SKM-1 treated with dmso at 0.1 percent for 144 hours (cell line): ENCODE data around the gene ATG12.
"Not testable (repeated sequence)": the region's sequence is repeated elsewhere in the genome, so short reads cannot be mapped to it uniquely, and the experiment has no call there.

ENCODE experiments used
- DNase-seq: peaks from one replicate; lab custom pipeline; 2025; ENCODE audit not compliant: unreplicated experiment; lab: John Stamatoyannopoulos, UW

ATG12 gene

DNA sequence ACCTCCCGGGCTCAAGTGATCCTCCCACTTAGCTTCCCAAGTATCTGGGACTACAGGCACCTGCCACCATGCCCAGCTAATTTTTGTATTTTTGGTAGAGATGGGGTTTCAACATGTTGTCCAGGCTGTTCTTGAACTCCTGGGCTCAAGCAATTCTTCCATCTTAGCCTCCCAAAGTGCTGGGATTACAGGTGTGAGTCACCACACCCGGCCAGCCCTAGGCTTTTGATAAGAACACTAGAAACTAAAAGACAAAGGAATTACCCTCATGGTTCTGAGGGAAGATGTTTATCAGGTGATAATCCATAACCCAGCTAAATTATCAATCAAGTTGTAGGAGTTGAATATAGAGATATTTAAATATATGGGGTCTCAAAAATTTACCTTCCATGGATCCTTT lies 33.3 kb downstream of the ATG12 start:
- DNase-seq, result not testable (repeated sequence)

DNA sequence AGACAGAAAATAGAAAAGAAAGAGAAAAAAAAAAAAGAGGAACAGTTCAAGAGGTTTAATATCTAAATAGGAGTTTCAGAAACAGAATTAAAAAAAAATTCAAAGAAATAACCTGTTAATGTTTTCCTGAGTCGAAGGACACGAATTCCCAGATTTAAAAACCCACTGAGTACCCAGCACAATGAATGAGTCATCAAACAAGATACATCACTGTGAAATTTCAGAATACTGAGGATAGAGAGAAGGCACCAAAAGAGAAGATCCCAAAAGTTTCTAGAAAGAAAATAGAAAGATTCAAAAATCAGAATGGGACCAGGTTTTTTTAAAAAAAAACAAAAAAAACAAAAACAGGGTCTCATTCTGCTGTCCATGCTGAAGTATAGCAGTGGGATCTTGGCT lies 33.7 kb downstream of the ATG12 start:
- no peak for DNase-seq

DNA sequence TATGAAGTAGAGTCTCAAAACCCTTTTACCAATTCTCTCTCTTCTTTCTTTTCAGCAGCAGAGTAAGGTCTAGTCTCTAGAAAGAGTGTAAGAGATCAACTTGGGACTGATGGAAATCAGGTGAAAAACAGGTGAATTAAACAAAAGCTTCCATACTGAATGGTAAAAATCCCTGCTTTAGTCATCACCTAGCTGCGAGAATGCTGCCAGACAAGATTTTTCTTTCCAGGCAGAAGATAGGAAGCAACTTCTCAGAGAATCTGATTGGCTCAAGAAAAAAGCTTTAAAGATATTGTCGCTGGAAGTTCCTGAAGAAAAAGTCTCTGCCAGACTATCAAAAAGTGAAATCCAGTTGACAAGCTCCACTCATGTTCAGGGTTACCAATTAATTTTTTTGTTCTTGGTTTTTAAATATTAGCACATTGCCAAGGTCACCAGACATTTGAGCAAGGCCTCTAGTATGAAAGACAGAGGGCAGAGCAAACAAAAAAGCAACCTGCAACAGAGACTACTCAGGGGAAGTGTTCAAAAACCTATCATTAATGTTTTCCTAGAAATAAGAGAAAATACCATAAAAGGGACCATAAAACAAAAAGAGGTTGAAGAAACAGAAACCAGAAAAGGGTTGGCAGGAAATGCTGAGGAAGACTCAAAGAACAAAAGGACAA lies 34.2 kb downstream of the ATG12 start:
- no peak for DNase-seq

DNA sequence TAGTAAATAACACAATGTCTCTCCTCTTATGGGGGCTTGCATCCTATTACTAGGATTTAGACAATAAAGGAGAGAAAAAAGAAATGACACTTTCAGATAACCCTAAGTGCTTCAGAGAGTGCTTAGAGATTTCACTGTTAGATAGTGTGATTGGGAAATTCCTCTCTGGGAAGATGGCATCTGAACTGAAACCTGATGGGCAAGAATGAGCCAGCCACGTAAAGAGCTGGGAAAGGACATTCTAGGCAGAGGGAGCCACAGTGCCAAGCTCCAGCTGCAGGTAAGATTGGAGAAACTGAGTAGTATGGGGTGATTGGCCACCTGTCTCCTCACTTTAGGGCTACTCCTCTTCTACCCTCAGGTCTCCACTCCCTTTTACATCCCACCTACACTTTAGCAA lies 39.4 kb downstream of the ATG12 start:
- DNase-seq, result no peak

DNA sequence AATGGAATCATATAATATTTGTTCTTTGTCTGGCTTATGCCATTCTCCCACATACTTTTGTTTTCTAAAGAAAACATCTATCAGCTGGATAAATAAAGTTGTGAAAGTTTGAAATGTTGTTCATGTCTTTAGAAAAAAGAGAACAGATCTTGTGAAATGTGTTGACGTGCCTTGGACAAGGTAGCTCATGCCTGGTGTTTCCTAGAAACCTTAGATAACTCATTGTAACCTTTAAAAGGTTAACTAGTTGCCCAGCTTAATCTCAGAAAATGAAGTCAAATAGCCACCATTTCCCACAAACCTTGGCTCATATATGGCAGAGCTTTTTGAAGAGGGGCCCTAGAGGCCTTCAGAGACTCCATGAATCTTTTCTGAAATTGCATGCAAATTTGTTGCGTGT lies 40.2 kb downstream of the ATG12 start:
- no peak for DNase-seq

DNA sequence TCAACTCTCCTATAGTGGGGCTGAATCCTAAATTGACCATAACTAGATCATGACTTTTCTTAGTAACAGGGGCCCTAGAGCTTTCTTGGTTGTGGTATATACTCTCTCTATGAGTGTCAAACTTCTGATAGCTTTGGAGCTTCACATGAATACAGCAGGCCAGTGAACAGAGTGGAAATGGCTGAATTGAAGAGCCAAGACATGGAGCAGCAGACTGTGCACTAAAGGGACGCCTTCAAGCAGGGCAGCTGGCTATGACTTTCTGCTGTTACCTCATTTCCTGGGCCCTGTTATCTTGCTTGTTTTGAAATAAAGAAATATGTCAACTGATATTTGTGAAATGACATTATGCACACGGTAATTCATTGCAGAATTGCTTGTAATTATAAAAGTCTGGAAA lies 41.3 kb downstream of the ATG12 start:
- no peak for DNase-seq

DNA sequence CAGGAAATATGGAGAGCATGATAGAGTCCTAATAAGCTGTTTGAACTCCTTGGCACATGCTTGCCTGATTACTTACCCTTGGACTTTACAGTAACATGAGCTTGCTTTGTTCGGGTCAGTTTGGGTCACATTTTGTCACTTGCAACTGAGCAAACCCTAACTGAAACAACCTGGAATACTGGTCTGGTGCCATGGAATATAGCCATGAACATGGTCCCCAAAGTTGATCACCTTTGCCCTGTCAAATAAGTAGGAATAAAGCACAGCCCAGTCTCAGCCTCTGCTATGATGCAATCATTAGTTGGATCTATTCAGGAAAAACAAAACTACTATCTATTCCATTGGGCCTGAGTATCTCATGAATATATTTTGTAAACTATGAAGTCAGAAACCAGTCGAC lies 43.1 kb downstream of the ATG12 start:
- DNase-seq, result no peak

DNA sequence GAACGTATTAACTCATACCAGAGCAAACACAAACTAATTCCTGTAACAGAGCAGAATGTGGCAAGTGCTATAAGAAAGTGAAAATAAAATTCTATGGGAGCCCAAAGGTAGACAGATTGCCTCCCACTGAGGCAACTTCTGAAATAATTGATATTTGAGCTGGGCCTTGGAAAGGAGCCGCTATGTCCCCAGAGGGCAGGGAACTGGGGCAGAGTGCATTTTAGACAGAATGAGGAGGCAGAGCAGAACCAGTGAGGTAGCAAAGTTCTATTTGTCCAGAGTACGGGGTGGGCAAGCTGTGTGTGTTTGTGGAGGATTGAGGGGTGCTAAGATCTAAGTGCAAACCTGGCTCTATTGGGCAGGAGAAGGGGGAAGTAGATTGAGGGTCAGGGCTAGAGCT lies 44.7 kb downstream of the ATG12 start:
- DNase-seq, result no peak

DNA sequence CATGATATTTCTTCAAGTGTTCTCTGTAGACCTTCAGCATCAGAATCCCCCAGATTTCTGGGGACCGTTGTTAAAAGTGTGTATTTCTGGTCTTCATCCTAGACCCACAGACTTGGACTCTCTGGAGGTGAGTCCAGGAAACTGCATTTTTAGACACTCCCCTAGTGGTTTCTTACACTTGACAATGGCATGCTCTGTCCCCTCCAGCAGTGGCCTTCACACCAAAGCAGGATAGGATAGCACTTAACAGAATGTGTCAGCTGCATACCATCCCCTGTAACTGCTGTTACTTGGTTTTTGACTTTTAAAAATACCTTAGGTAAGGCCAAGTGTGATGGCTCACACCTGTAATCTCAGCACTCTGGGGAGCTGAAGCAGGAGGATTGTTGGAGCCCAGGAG lies 45.7 kb downstream of the ATG12 start:
- DNase-seq, result no peak

DNA sequence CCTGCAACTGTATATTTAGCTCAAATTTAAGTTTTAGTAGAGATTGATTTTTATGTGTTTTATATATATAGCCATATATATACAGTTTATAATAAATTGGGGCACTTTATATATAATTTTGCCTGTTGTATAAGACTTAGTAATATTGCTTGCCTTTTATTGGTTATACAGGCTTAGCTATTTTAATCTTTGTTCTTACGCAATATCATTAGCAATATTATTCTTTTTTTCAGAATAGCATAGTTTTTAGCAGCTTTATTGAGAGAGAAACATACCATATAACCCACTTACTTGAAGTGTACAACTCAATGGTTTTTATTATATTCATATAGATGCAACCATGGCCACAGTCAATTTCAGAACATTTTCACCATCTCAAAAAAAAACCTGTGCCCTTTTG lies 52.9 kb downstream of the ATG12 start:
- DNase-seq, result no peak

DNA sequence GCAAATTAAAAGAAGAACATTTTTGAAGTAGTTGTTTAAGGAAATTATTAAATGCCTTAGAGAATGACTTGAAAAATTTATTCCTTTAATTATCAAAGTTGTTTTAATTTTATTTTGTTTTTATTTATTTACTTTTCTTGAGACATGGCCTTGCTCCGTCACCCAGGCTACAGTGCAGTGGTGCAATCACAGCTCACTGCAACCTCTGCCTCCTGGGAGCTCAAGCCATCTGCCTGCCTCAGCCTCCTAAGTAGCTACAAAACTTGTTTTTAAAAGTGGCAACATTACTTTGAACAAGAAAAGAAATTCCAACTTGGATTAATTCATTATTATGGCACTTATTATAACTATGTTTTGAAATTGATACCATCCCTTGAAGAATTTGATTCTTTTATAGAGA lies 53.9 kb downstream of the ATG12 start:
- no peak for DNase-seq

DNA sequence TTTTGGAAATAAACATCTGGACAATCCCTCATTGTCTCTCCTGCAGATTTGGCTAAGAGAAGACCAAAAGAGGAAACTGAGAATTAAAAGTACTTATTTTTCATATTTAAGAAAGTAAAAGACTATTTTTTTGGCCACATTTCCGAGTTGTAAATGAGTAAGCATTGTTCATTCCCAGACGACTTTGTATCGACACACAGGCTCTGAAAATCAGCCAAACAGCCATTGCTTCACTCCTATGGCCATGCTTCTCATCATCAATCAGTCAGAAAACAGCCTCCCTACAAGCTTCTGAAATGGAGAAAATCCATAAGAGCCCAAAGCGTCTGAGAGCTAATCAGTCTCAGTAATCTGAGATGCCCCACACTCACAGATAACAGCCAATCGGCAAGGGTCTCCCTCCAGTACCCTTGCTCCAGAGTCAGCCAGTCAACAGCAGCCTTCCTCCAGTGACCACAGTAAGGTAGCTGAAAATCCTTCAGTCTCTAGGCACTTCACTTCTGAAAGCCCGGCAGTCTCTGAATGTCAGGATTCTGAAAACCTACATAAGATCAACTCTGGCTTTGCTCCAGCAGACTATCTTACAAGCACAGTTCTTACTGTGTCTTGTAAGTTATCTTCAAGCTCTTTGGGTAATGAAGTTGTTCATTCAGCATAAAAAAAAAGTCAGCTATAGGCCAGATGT lies 55.8 kb downstream of the ATG12 start:
- no peak for DNase-seq

DNA sequence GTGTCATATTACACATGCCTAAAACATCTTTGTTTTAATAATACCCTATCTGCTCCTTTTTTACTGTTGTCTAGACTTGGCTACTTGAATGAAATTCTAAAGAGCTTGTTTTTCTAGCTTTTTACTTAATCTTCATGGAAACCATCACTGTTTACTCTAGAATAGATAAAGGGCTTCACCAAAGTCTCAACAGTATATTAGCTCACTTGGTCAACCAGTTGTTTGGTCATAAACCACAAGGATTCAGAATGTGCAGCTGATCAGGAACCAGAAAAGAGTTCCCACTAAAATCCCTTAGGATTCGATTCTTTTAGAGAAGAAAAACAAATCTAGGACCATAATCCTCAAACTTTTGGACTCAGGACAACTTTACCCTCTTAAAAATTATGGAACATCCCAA lies 62.9 kb downstream of the ATG12 start:
- no peak for DNase-seq
